Measurements from ENCODE around the gene GABRE.

Gene GABRE

DNA sequence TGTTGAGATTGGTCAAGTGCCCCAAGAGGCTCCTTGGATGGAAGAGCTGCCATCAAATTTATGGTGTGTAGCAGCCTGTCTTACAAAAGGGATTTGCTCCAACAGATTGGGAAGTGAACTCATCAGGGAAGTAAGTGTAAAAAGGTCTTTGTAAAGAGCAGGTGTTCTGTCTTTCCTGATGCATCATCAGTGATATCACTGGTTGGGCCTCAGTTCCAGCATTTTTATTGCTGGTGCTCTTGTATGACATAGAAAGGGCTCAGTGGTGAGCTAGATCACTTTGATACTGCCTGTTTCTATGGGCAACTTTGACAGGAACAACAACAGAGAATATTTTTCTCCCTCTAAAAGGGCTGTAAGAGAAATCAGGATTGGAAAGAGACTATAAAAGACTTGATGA, 8.7 kb upstream of the GABRE start:
- Histone ChIP-seq H2BK120ac (ENCODE audit: low read depth, low read length) (no peak overlapping the region), H4K91ac (ENCODE audit: low read length) (no peak overlapping the region), H4K8ac (ENCODE audit: low read length) (no peak overlapping the region), H3K27ac (ENCODE audit: low read length, poor library complexity, severe bottlenecking) (no peak overlapping the region), H2BK15ac (ENCODE audit: low read depth, poor library complexity, severe bottlenecking) (no peak overlapping the region), H2BK5ac (ENCODE audit: low read depth, low read length, poor library complexity, severe bottlenecking) (no peak overlapping the region), H2BK12ac (ENCODE audit: low read length in 2 of 2) (no peak overlapping the region), H3K79me1 (replicated peaks; ENCODE audit: low read length, poor library complexity, severe bottlenecking) (no peaks in the 10 kb centered on the region), H3K9me3 (ENCODE audit: control insufficient read depth, low read length) (no peaks in the 10 kb centered on the region), H3K4me1 (ENCODE audit: control insufficient read depth, insufficient read depth, low read depth, low read length) (peaks cover 6% of the 10 kb centered on the region), H3K9ac (ENCODE audit: low read length) (no peak overlapping the region), H3K4ac (ENCODE audit: low read depth in 1 of 2, low read length in 2 of 2) (no peak overlapping the region), H3K27me3 (ENCODE audit: control insufficient read depth in 1 of 2, insufficient read depth in 1 of 2, low read length in 2 of 2) (peaks cover 0 to 9% of the 10 kb centered on the region in 2 experiments), H3K36me3 (ENCODE audit: control insufficient read depth in 1 of 2, insufficient read depth in 2 of 2, low read depth in 1 of 2, low read length in 2 of 2) (no peaks in the 10 kb centered on the region), H2AK5ac (ENCODE audit: low read length, severe bottlenecking) (no peak overlapping the region), H2AFZ (ENCODE audit: low read depth, low read length) (no peak overlapping the region), H3K4me2 (ENCODE audit: low read length, poor library complexity, severe bottlenecking) (no peak overlapping the region), H3K4me3 (ENCODE audit: insufficient read depth in 1 of 2, low read depth in 1 of 2, low read length in 2 of 2) (no peak overlapping the region), H3K23ac (ENCODE audit: low read length in 2 of 2) (no peak overlapping the region), H3K14ac (ENCODE audit: low read length in 2 of 2) (no peak overlapping the region), H3K18ac (ENCODE audit: low read depth in 1 of 2, low read length in 2 of 2) (no peak overlapping the region)
- peak; percentile 1 for DNase-seq

DNA sequence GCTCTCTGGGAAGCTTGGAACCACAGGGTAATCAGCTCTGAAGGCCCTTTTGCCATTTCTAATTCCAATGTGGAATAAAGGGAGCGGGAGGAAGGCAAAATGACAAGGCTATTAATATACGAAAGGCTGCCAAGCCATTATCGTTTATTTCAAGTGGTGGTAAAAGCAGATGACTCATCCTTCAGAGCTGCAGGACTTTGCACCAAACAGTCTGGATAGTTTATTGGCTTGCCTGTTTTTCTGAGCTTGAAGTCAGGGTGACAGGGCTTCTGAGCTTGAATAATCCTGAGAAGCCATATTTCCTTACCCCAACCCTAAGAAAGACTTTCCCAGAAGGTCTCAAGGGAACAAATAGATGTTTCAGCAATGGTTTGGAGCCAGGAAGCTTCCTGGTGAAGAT, 7.7 kb upstream of the GABRE start:
- 24% methylated on average over 3 of the region's 3 CpGs for WGBS

DNA sequence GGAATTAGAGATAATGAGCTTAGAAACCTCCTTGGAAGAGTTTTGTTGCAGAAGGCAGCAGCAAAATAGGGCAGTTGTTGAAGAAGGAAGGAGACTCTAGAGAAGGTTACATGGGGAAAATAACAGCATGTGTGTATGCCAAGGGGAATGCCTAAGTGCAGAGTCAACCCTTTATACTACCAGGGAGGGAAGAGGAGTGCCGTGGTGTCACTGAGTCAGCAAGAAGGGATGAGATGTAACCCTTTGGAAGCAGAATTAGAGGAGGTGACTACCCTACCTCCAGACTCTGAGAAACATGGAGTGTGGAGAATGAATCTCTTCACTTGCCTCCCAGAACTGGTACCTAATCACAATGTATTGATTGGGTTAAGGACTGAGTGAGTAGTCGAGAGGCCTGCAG, 6.7 kb upstream of the GABRE start:
- H3K79me1 ChIP-seq (replicated peaks; ENCODE audit: low read length, poor library complexity, severe bottlenecking): no peaks in the 10 kb centered on the region
- no peak overlapping the region for H3K4ac ChIP-seq (ENCODE audit: low read depth in 1 of 2, low read length in 2 of 2)
- H3K36me3 ChIP-seq (ENCODE audit: control insufficient read depth in 1 of 2, insufficient read depth in 2 of 2, low read depth in 1 of 2, low read length in 2 of 2): no peaks in the 10 kb centered on the region
- H3K4me1 ChIP-seq (ENCODE audit: control insufficient read depth, insufficient read depth, low read depth, low read length): peaks cover 6% of the 10 kb centered on the region
- H3K4me2 ChIP-seq (ENCODE audit: low read length, poor library complexity, severe bottlenecking): no peak overlapping the region
- no peaks in the 10 kb centered on the region for H3K9me3 ChIP-seq (ENCODE audit: control insufficient read depth, low read length)
- H3K14ac ChIP-seq (ENCODE audit: low read length in 2 of 2): no peak overlapping the region
- 71% methylated on average over 1 of the region's 2 CpGs for WGBS
- no peak overlapping the region for H3K23ac ChIP-seq (ENCODE audit: low read length in 2 of 2)
- no peak overlapping the region for H2BK5ac ChIP-seq (ENCODE audit: low read depth, low read length, poor library complexity, severe bottlenecking)
- H2AFZ ChIP-seq (ENCODE audit: low read depth, low read length): no peak overlapping the region
- no peak overlapping the region for H3K9ac ChIP-seq (ENCODE audit: low read length)
- no peak overlapping the region for H2BK15ac ChIP-seq (ENCODE audit: low read depth, poor library complexity, severe bottlenecking)
- H4K91ac ChIP-seq (ENCODE audit: low read length): no peak overlapping the region
- no peak overlapping the region for H4K8ac ChIP-seq (ENCODE audit: low read length)
- H3K18ac ChIP-seq (ENCODE audit: low read depth in 1 of 2, low read length in 2 of 2): no peak overlapping the region
- no peak overlapping the region for H2BK120ac ChIP-seq (ENCODE audit: low read depth, low read length)
- no peak overlapping the region for H3K4me3 ChIP-seq (ENCODE audit: insufficient read depth in 1 of 2, low read depth in 1 of 2, low read length in 2 of 2)
- peaks cover 0 to 22% of the 10 kb centered on the region in 2 experiments for H3K27me3 ChIP-seq (ENCODE audit: control insufficient read depth in 1 of 2, insufficient read depth in 1 of 2, low read length in 2 of 2)
- no peak overlapping the region for H2BK12ac ChIP-seq (ENCODE audit: low read length in 2 of 2)
- DNase-seq: peak; percentile 13
- no peak overlapping the region for H2AK5ac ChIP-seq (ENCODE audit: low read length, severe bottlenecking)
- no peak overlapping the region for H3K27ac ChIP-seq (ENCODE audit: low read length, poor library complexity, severe bottlenecking)

More for the DNA sequence above, 7.7 kb upstream of the GABRE start:
- Histone ChIP-seq H4K91ac (ENCODE audit: low read length) (no peak overlapping the region), H2BK15ac (ENCODE audit: low read depth, poor library complexity, severe bottlenecking) (no peak overlapping the region), H3K4me3 (ENCODE audit: insufficient read depth in 1 of 2, low read depth in 1 of 2, low read length in 2 of 2) (peak overlapping the region in 1 of 2 experiments; percentile 7), H3K18ac (ENCODE audit: low read depth in 1 of 2, low read length in 2 of 2) (no peak overlapping the region), H3K27ac (ENCODE audit: low read length, poor library complexity, severe bottlenecking) (peak overlapping the region; percentile 40), H3K14ac (ENCODE audit: low read length in 2 of 2) (no peak overlapping the region), H3K9ac (ENCODE audit: low read length) (peak overlapping the region; percentile 17), H3K36me3 (ENCODE audit: control insufficient read depth in 1 of 2, insufficient read depth in 2 of 2, low read depth in 1 of 2, low read length in 2 of 2) (no peaks in the 10 kb centered on the region), H2BK12ac (ENCODE audit: low read length in 2 of 2) (no peak overlapping the region), H2BK5ac (ENCODE audit: low read depth, low read length, poor library complexity, severe bottlenecking) (no peak overlapping the region), H2BK120ac (ENCODE audit: low read depth, low read length) (no peak overlapping the region), H3K27me3 (ENCODE audit: control insufficient read depth in 1 of 2, insufficient read depth in 1 of 2, low read length in 2 of 2) (peaks cover 0 to 18% of the 10 kb centered on the region in 2 experiments), H2AFZ (ENCODE audit: low read depth, low read length) (no peak overlapping the region), H2AK5ac (ENCODE audit: low read length, severe bottlenecking) (no peak overlapping the region), H3K79me1 (replicated peaks; ENCODE audit: low read length, poor library complexity, severe bottlenecking) (no peaks in the 10 kb centered on the region), H3K9me3 (ENCODE audit: control insufficient read depth, low read length) (no peaks in the 10 kb centered on the region), H3K4me2 (ENCODE audit: low read length, poor library complexity, severe bottlenecking) (no peak overlapping the region), H3K23ac (ENCODE audit: low read length in 2 of 2) (no peak overlapping the region), H3K4me1 (ENCODE audit: control insufficient read depth, insufficient read depth, low read depth, low read length) (peaks cover 6% of the 10 kb centered on the region), H4K8ac (ENCODE audit: low read length) (no peak overlapping the region), H3K4ac (ENCODE audit: low read depth in 1 of 2, low read length in 2 of 2) (no peak overlapping the region)
- DNase-seq: peak; percentile 59

DNA sequence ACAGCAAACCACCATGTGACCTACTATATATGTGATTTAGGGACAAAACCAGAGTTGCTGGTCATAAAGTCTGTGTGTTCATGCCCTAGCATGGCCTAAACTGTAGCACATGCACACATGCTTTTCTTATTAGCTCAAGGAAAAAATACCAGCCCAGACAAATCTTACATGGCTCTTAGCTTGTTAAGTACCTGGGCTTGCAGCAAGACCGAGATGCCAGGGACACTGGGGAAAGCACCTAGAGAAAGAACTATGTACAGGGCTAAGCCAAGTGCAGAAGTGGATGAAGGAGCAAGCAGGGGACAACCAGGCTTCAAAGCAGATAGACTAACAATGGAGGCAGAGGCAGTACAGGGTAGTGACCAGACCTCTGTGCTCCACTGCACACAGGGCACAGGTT, 3.4 kb upstream of the GABRE start:
- no peak overlapping the region for H3K4me3 ChIP-seq (ENCODE audit: insufficient read depth in 1 of 2, low read depth in 1 of 2, low read length in 2 of 2)
- no peaks in the 10 kb centered on the region for H3K36me3 ChIP-seq (ENCODE audit: control insufficient read depth in 1 of 2, insufficient read depth in 2 of 2, low read depth in 1 of 2, low read length in 2 of 2)

More for the DNA sequence above, 3.4 kb upstream of the GABRE start:
- no peak overlapping the region for H3K14ac ChIP-seq (ENCODE audit: low read length in 2 of 2)
- H2BK12ac ChIP-seq (ENCODE audit: low read length in 2 of 2): no peak overlapping the region
- WGBS: 79% methylated on average over 1 of the region's 1 CpG
- DNase-seq: no peak
- no peak overlapping the region for H3K27ac ChIP-seq (ENCODE audit: low read length, poor library complexity, severe bottlenecking)
- no peak overlapping the region for H2BK120ac ChIP-seq (ENCODE audit: low read depth, low read length)
- H3K9ac ChIP-seq (ENCODE audit: low read length): no peak overlapping the region
- H3K79me1 ChIP-seq (replicated peaks; ENCODE audit: low read length, poor library complexity, severe bottlenecking): no peaks in the 10 kb centered on the region
- no peak overlapping the region for H3K4me2 ChIP-seq (ENCODE audit: low read length, poor library complexity, severe bottlenecking)
- no peak overlapping the region for H2AK5ac ChIP-seq (ENCODE audit: low read length, severe bottlenecking)
- no peak overlapping the region for H2BK5ac ChIP-seq (ENCODE audit: low read depth, low read length, poor library complexity, severe bottlenecking)
- no peaks in the 10 kb centered on the region for H3K9me3 ChIP-seq (ENCODE audit: control insufficient read depth, low read length)
- no peak overlapping the region for H2BK15ac ChIP-seq (ENCODE audit: low read depth, poor library complexity, severe bottlenecking)
- H2AFZ ChIP-seq (ENCODE audit: low read depth, low read length): no peak overlapping the region
- no peak overlapping the region for H3K4ac ChIP-seq (ENCODE audit: low read depth in 1 of 2, low read length in 2 of 2)
- H3K23ac ChIP-seq (ENCODE audit: low read length in 2 of 2): no peak overlapping the region
- H4K8ac ChIP-seq (ENCODE audit: low read length): no peak overlapping the region
- H3K18ac ChIP-seq (ENCODE audit: low read depth in 1 of 2, low read length in 2 of 2): no peak overlapping the region
- H3K4me1 ChIP-seq (ENCODE audit: control insufficient read depth, insufficient read depth, low read depth, low read length): peaks cover 13% of the 10 kb centered on the region
- peaks cover 0 to 38% of the 10 kb centered on the region in 2 experiments for H3K27me3 ChIP-seq (ENCODE audit: control insufficient read depth in 1 of 2, insufficient read depth in 1 of 2, low read length in 2 of 2)
- H4K91ac ChIP-seq (ENCODE audit: low read length): no peak overlapping the region
